SU-DHL-6 (cell line): Measurements from ENCODE around the gene SCLY.

Experiments used
- H2AFZ ChIP-seq: fragments of 200-600 bp; sonication (generic); 2 replicates; pipeline ENCODE4 v1.6.1; 2014; ENCODE audit warnings: low read depth, mild to moderate bottlenecking, moderate library complexity, mixed read lengths, antibody characterized with exemption, low read length; ENCODE audit not compliant: severe bottlenecking
- H3F3A ChIP-seq: fragments of 200-600 bp; shearing (Covaris generic); 2 replicates; pipeline ENCODE4 v1.6.0; 2016; ENCODE audit warnings: antibody characterized with exemption, mild to moderate bottlenecking; ENCODE audit not compliant: insufficient read depth
- H3K27ac ChIP-seq: fragments of 200-600 bp; sonication (generic); 2 replicates; pipeline ENCODE4 v1.5.1; 2016; ENCODE audit warnings: low read depth, mild to moderate bottlenecking, low read length, moderate library complexity, mixed read lengths
- H3K27me3 ChIP-seq: fragments of 200-600 bp; sonication (generic), shearing (Covaris generic); 2 replicates; pipeline ENCODE4 v1.6.0; 2014; ENCODE audit warnings: mild to moderate bottlenecking, low read length
- H3K36me3 ChIP-seq: fragments of 200-600 bp; sonication (generic); 2 replicates; pipeline ENCODE4 v1.6.1; 2014; ENCODE audit warnings: mild to moderate bottlenecking, low read length, mixed read lengths
- H3K4me2 ChIP-seq: fragments of 300-600, 200-600 bp; shearing (Covaris generic), sonication (generic); 2 replicates; pipeline ENCODE4 v1.6.0; 2014; ENCODE audit warnings: low read length, low read depth, mild to moderate bottlenecking; ENCODE audit not compliant: poor library complexity, severe bottlenecking
- H3K4me3 ChIP-seq: fragments of 200-600 bp; sonication (generic); 2 replicates; pipeline ENCODE4 v1.5.1; 2014; ENCODE audit warnings: antibody characterized with exemption, low read length, mild to moderate bottlenecking, mixed read lengths; ENCODE audit not compliant: insufficient read depth, poor library complexity, severe bottlenecking
- H3K79me2 ChIP-seq: fragments of 200-600 bp; sonication (generic); 2 replicates; pipeline ENCODE4 v1.6.1; 2014; ENCODE audit warnings: mild to moderate bottlenecking, low read length, moderate library complexity; ENCODE audit not compliant: insufficient read depth
- H3K9ac ChIP-seq: fragments of 200-600 bp; sonication (generic); 2 replicates; pipeline ENCODE4 v1.7.0; 2014; ENCODE audit warnings: mild to moderate bottlenecking, low read length
- H3K9me2 ChIP-seq: fragments of 200-600 bp; sonication (generic); replicated peaks from 2 replicates; pipeline ENCODE4 v1.6.1; 2014; ENCODE audit warnings: low read length; ENCODE audit not compliant: insufficient read depth
- H3K9me3 ChIP-seq: fragments of 200-600 bp; sonication (generic); 2 replicates; pipeline ENCODE4 v1.6.1; 2014; ENCODE audit warnings: low read length, mixed read lengths; ENCODE audit not compliant: insufficient read depth
- H4K20me1 ChIP-seq: fragments of 200-600 bp; sonication (generic); 2 replicates; pipeline ENCODE4 v1.6.1; 2014; ENCODE audit warnings: low read depth, mild to moderate bottlenecking, antibody characterized with exemption, low read length, moderate library complexity, mixed read lengths
- EZH2phosphoT487 ChIP-seq: fragments of 200-600 bp; sonication (generic), shearing (Covaris generic); conservative IDR thresholded peaks from 2 replicates; pipeline ENCODE4 v1.6.1; 2018; ENCODE audit warnings: mild to moderate bottlenecking, antibody characterized with exemption, low read length, moderate library complexity, mixed read lengths
- TF ChIP-seq, protein P1 (sequence below): fragments of 200-600 bp; sonication (generic); IDR thresholded peaks from one replicate; pipeline ENCODE4 v1.5.1; 2017; ENCODE audit warnings: antibody characterized with exemption, mild to moderate bottlenecking, low read length, moderate library complexity; ENCODE audit not compliant: insufficient read depth, poor library complexity, severe bottlenecking

SCLY gene

DNA sequence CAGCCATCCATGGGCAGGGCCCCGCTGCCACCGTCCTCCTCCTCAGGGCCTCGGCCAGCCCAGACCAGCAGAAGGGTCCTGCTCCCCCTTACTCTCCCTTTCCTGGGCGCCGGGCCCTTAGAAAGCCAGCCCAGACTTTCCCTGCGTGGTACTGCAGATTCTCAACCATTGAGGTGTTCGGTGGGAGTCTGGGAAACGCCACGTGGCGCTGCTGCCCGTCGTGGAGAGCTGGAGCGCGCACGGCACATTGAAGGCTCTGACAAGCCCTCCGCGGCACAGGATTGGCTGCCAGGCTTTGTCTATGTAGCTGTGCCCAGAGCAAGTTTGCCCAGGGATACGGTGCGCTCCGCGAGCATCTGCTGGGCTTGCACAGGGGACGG, 67.2 kb downstream of the SCLY start:
- no peaks in the 10 kb centered on the region for H4K20me1 ChIP-seq
- H3K9ac ChIP-seq, result no peak overlapping the region
- H2AFZ ChIP-seq, result no peak overlapping the region
- TF ChIP-seq, protein P1, sequence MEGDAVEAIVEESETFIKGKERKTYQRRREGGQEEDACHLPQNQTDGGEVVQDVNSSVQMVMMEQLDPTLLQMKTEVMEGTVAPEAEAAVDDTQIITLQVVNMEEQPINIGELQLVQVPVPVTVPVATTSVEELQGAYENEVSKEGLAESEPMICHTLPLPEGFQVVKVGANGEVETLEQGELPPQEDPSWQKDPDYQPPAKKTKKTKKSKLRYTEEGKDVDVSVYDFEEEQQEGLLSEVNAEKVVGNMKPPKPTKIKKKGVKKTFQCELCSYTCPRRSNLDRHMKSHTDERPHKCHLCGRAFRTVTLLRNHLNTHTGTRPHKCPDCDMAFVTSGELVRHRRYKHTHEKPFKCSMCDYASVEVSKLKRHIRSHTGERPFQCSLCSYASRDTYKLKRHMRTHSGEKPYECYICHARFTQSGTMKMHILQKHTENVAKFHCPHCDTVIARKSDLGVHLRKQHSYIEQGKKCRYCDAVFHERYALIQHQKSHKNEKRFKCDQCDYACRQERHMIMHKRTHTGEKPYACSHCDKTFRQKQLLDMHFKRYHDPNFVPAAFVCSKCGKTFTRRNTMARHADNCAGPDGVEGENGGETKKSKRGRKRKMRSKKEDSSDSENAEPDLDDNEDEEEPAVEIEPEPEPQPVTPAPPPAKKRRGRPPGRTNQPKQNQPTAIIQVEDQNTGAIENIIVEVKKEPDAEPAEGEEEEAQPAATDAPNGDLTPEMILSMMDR, result no peak
- no peak for TF ChIP-seq EZH2phosphoT487
- no peaks in the 10 kb centered on the region for H3K27me3 ChIP-seq
- no peaks in the 10 kb centered on the region for H3K9me2 ChIP-seq
- H3K4me3 ChIP-seq, result no peak overlapping the region
- no peaks in the 10 kb centered on the region for H3K36me3 ChIP-seq
- no peak overlapping the region for H3K27ac ChIP-seq
- H3K79me2 ChIP-seq, result no peaks in the 10 kb centered on the region
- no peak overlapping the region for H3K4me2 ChIP-seq
- H3K9me3 ChIP-seq, result 0 out of 2 replicates have a peak, but pooled peaks cover 4% of the 10 kb centered on the region
- no peaks in the 10 kb centered on the region for H3F3A ChIP-seq

DNA sequence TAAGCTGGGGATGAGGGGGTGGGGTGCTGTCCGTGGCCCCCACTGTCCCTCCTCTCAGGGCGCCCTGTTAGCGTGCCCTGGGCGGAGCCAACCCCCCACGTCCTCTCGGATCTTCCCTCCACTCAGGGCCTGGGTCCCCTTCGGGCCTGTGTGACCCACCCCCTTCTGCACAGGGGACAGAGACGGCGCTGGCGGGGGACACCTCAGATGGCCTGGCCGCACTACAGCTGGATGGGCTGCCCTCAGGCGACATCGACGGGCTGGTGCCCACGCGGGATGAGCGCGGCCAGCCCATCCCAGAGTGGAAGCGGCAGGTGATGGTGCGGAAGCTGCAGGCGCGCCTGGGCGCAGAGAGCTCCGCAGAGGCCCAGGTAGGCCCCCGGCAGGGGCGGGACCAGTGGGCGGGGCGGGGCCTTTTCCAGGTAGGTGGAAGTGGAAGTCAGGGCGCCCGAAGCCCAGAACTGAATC, 67.8 kb downstream of the SCLY start:
- Histone ChIP-seq H3K9ac (no peak overlapping the region), H3K9me3 (0 out of 2 replicates have a peak, but pooled peaks cover 4% of the 10 kb centered on the region), H3K27ac (no peak overlapping the region), H3K27me3 (no peaks in the 10 kb centered on the region), H3K4me3 (no peak overlapping the region), H3K4me2 (no peak overlapping the region), H3K36me3 (no peaks in the 10 kb centered on the region), H4K20me1 (no peaks in the 10 kb centered on the region), H2AFZ (no peak overlapping the region), H3K9me2 (no peaks in the 10 kb centered on the region), H3F3A (no peaks in the 10 kb centered on the region), H3K79me2 (no peaks in the 10 kb centered on the region)
- TF ChIP-seq, protein P1, result no peak
- TF ChIP-seq EZH2phosphoT487, result no peak

DNA sequence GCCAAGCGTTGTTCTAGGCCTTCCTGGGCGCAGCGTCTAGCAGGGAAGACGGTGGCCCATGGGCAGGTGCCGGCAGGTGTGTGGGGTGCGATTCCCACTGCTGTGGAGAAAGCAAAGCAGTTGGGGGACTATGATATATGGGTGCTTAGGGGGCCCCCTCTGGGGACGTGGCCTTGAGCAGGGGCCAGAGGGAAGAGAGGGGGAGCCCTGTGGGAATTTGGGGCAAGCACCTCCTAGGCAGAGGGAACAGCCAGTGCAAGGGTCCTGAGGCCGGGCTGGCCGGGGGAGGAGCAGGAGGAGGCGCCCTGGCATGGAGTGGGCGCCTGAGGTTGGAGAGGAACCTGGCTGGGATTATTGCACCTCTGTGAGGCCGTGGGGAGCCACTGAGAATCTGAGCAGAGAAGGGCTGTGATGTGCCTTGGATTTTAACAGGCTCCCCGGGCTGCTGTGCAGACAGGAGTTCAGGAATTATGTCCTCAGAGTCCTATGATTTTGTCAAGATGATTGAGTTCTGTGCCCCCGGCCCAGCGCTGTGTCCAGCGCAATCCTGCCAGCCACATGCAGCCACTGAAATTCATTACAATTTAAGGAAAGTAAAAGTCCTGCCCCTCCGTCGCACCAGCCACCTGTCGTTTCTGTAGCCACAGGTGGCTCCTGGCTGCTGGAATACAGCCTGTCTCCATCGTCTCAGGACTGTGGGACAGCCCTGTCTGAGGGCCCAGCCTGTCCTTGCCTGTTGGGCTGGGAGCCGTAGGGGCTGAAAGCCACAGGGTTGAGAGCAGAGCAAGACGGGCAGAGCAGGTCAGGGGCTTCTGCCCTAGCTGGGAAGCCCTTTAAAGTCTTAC, 68.6 kb downstream of the SCLY start:
- H3K79me2 ChIP-seq, result no peaks in the 10 kb centered on the region
- no peaks in the 10 kb centered on the region for H4K20me1 ChIP-seq
- H3K9me3 ChIP-seq, result 0 out of 2 replicates have a peak, but pooled peaks cover 4% of the 10 kb centered on the region
- no peaks in the 10 kb centered on the region for H3K9me2 ChIP-seq
- TF ChIP-seq, protein P1, result no peak
- no peak for TF ChIP-seq EZH2phosphoT487
- no peaks in the 10 kb centered on the region for H3K36me3 ChIP-seq
- no peak overlapping the region for H3K4me3 ChIP-seq
- H3K9ac ChIP-seq, result no peak overlapping the region
- H3K27me3 ChIP-seq, result no peaks in the 10 kb centered on the region
- H3K4me2 ChIP-seq, result no peak overlapping the region
- H3K27ac ChIP-seq, result no peak overlapping the region
- H2AFZ ChIP-seq, result no peak overlapping the region
- H3F3A ChIP-seq, result no peaks in the 10 kb centered on the region
